GM21619 (cell line): ENCODE measurements around the gene MYO7B.

ENCODE experiments used
- ATAC-seq: cut with Tn5 transposase; IDR thresholded peaks from one replicate; pipeline ENCODE4 v1.9.1; 2021; ENCODE audit not compliant: unreplicated experiment

MYO7B gene

GRCh38 chr2:127585270-127585807 is 49.9 kb downstream of the MYO7B start:
- ATAC-seq: no peak

DNA sequence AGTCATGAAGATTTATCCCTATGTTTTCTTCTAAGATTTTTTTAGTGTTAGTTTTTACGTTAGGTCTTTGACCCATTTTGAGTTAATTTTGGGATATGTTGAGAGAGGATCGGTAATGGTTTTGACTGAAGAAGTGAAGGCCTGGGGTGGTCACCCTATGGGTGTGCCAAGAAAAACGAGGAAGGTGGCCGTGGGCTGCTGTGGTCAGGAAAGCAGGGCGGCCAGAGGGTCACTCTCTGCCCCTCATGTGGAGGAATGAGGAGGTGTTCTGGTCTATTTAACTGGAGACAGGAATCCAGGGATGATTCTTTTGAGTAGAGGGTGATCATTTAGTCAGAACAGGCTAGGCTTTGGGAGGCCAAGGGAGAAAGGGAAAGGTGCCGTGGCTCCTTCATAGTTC is 50.7 kb downstream of the MYO7B start:
- no peak for ATAC-seq

DNA sequence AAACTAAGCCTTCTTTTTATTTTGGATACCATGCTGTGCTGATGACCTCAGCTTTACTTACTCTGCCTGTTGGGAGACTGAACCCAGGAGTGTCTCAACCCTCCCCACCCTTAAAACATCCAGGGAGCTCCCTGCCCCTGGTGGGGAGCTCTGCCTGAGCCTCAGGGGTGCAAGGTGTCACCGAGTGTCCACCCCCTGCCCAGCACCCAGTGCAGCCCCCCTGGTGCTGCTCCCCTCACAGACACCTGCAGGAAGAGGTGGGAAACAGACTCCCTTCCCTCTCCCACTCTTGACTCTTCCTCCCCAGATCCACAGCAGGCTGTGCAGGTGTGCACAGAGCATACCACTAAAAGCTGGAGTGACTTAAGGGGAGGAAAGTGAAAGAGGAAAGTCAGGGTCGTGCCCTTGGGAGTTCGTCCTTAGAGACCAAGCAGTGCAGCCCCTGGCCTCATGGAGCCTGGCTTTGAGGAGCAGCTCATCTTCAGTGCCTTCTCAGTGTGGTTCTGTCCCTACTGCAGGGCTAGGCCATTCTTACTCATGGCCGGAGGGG is 51.3 kb downstream of the MYO7B start:
- no peak for ATAC-seq

DNA sequence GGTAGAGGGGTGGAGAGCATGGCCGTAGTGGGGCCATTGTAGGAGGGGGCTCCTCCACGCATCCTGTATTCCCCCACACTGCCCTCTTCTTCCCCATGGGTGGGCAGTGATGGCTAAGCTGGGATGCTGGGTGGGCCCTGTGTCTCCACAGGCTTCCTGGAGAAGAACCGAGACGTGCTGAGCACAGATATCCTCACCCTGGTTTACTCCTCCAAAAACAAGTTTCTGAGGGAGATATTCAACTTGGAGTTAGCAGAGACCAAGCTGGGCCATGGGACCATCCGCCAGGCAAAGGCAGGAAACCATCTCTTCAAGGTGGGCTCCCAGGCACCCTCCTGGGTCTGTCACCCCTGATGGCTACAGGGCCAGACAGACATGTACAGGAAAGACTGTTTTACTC is 52.8 kb downstream of the MYO7B start:
- no peak for ATAC-seq

DNA sequence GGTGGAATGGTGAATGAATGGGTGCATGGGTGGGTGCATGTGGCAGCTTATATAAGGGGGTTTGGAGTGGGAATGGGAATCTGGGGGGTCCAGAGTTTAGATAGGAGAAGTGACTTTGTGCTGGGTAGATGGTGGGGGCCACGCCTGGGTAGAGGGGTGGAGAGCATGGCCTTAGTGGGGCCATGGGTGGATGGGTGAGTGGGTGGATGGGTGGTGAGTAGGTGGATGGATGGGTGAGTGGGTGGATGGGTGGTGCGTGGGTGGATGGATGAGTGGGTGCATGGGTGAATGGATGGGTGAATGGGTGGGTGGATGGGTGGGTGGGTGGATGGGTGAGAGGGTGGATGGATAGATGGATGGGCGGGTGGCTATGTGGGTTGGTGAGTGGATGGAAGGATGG is 53.9 kb downstream of the MYO7B start:
- no peak for ATAC-seq

DNA sequence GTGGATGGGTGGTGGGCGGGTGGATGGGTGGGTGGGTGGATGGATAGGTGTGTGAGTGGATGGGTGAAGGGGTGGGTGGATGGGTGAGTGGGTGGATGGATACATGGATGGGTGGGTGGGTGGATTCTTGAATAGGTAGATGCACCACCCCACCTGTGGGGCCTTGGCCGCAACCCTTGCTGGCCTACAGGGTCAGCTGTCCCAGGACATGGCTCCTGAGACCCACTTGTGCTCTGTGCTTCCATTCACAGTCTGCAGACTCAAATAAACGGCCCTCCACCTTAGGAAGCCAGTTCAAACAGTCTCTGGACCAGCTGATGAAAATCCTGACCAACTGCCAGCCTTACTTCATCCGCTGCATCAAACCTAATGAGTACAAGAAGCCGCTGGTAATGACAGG is 54.4 kb downstream of the MYO7B start:
- ATAC-seq: no peak

DNA sequence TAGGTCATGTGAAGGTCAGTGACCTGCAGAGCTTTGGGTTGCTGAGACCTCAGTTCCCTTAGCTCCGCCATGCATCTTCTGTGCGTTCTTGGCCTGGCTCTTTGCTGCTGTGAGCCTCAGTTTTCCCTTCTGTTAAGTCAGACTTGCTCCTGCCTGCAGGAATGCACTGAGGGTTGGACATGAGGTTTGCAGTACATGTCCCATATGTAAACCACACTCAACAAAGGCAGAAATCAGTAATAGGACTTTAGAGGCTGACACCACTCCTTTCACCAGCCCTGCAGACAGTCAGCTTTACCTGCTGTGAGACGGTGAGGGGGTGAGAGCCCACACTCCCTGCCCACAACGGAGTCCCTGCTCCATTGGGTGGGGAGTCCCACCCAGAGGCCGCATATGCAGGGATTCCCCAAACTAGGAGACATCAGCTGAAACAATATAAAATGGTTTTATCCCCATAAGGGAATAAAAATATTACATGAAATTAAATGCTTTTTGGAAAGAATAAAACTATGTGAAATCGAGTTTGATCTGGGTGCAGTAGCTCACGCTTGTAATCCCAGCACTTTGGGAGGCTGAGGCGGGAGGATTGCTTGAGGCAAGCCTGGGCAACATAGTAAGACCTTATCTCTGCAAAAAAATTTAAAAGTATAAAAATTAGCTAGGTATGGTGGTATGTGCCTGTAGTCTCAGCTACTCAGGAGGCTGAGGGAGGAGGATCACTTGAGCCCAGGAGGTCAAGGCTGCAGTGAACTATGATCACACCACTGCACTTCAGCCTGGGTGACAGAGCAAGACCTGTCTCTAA is 55.1 kb downstream of the MYO7B start:
- ATAC-seq: no peak

DNA sequence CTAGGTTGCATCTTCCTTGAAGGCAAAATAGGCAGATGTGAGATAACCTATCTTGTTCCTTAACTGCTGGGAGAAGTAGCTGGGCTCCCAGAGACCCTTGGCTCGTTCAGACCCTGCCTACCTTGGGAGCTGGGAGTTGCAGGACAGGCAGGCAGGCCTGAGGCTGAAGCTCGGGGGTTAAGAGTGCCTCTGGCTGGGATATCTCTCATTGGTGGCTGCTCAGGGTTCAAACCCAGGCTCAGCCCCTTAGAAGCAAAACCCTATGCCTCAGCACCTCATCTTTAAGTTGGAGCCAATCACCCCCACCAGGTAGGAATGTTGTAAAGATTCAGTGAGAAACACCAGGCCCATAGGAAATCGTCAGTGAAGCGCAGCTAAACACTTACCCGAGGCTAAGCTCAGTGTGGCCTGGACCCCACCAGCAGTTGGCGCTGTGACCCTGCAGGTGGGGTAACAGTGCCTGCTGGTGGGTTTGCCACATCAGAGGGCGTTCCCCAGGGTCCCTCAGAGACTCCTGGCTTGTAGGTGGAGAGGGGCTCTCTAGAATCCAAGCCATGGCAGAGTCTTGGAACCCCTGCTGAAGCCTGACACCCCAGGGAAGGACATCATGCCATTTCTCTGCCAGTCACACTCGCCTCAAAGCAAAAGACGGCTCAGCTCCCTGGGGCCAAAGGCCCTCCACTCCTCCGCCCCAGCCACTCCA is 55.9 kb downstream of the MYO7B start:
- ATAC-seq: no peak

- ATAC-seq: no peak
Measured at GRCh38 chr2:127592761-127593227, 57.3 kb downstream of the MYO7B start.

GRCh38 chr2:127593228-127594115 is 58.0 kb downstream of the MYO7B start:
- no peak for ATAC-seq

- no peak for ATAC-seq
Measured at GRCh38 chr2:127594116-127594591, 58.7 kb downstream of the MYO7B start.

- no peak for ATAC-seq
Measured at GRCh38 chr2:127596311-127597045, 61.0 kb downstream of the MYO7B start.

DNA sequence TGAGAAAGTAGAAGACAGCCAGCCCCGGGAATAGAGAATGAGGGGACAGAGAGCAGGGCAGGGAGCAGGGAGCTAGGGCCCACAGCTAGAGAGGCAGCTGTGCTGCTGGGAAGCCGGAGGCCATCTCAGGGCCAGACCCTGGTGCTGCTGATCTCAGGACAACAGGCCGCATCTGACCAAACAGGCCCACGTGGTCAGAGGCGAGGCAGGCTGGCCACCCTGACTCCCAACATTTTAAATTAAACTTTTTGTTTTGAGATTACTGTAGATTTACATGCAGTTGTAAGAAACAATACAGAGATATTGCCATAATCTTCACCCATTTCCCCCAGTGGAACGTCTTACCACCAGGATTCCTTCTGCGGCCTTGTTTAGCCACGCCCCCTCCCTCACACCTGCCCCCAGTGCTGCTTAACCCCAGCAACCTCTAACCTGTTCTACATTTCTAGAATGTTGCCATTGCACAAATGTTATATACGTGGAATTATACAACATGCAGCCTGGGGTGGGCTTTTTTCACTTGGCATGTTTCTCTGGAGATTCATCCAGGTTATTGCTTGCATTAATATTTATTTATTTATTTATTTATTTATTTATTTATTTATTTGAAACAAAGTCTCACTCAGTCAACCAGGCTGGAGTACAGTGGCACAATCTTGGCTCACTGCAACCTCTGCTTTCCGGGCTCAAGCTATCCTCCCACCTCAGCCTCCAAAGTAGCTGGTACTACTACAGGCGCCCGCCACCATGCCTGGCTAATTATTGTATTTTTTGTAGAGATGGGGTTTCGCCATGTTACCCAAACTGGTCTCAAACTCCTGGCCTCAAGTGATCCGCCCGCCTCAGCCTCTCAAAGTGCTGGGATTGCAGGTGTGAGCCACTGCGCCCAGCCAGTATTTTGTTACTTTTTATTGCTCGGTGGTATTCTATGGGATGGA is 61.8 kb downstream of the MYO7B start:
- no peak for ATAC-seq

DNA sequence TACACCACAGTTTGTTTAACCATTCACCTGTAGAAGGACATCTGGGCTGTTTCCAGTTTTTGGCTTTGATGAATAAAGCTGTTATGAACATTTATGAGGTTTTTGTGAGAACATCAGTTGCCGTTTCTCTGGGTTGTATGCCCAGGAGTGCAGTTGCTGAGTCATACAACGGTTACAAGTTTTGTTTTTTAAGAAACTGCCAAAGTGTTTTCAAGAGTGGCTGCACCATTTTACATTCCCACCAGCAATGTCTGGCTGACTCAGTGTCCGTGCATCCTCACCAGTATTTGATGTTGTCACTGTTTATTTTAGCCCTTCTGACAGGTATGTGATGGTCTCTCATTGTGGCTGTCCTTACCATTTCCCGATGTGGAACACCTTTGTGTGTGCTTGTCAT is 62.5 kb downstream of the MYO7B start:
- no peak for ATAC-seq

GRCh38 chr2:127598711-127599110 is 63.2 kb downstream of the MYO7B start:
- ATAC-seq: no peak

DNA sequence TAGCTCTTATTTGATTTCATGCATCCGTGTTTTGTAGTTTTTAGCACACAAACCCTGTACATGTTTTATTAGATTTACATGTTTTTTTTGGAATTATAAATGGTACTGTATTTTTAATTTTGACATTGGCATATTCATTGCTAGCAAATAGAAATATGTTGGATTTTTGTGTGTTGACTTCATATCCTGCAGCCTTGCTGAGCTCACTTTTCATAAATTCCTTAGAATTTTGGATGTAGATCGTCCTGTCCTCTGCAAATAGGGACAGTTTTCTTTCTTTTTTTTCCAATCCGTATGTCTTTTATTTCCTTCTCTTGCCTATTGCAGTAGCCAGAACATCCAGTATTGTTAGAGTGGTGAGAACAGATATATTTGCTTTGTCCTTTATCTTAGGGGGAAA is 63.7 kb downstream of the MYO7B start:
- ATAC-seq: no peak

DNA sequence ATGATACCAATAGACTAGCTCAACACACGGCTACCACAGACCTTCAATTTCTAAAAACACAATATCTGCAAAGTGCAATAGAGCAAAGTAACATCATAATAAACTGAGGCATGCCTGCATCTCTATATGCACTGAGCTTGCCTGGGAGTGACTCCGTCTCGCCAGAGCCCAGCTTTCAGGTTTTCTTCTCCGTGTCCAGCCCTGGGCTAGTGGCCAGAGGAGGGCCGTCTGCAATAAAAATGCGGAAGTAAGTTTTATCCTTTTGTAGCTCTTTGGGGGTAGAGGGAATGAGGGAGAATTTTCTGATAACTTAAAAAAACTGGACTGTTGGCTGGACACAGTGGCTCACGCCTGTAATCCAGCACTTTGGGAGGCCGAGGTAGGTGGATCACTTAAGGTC is 69.5 kb downstream of the MYO7B start:
- no peak for ATAC-seq

- ATAC-seq: no peak
Measured at GRCh38 chr2:127605691-127606263, 70.3 kb downstream of the MYO7B start.
